HEK293 (cell line): ENCODE measurements around the gene FAM131B.

Experiments
- CTCF ChIA-PET: fragments of 350-600 bp; formaldehyde crosslinking; extraction: SDS; loops from one replicate; lab custom pipeline; 2021; ENCODE audit warnings: antibody characterized with exemption; lab: Yijun Ruan, JAX
- POLR2A ChIA-PET: fragments of 300-600 bp; formaldehyde crosslinking; extraction: SDS; loops from one replicate; lab custom pipeline; 2020; ENCODE audit warnings: antibody characterized with exemption, inconsistent platforms; lab: Yijun Ruan, JAX
- H3K27ac ChIP-seq: fragments of 200-500 bp; sonication (Bioruptor generic); 2 replicates; pipeline ENCODE4 v1.5.1; 2014; ENCODE audit warnings: low read depth, low read length, control low read depth, inconsistent platforms; ENCODE audit errors: extremely low read depth
- H3K36me3 ChIP-seq, 2 experiments: fragments of 200-500 bp in 1 of 2; sonication (Bioruptor generic) in 1 of 2; 1 replicate in 1 of 2; 2 replicates in 1 of 2; pipeline ENCODE4 v1.5.1; 2014 to 2017; ENCODE audit warnings: inconsistent platforms in 2 of 2, low read length in 2 of 2; ENCODE audit not compliant: control insufficient read depth in 2 of 2, insufficient read depth in 1 of 2
- H3K4me1 ChIP-seq: fragments of 200-500 bp; sonication (Bioruptor generic); 2 replicates; pipeline ENCODE4 v1.5.1; 2014; ENCODE audit warnings: mild to moderate bottlenecking, low read length, inconsistent platforms; ENCODE audit not compliant: control insufficient read depth, insufficient read depth
- H3K4me3 ChIP-seq: 2 replicates; pipeline ENCODE4 v1.5.1; 2011; ENCODE audit warnings: low read depth, mild to moderate bottlenecking, control low read depth, low read length, moderate library complexity
- H3K9me3 ChIP-seq: fragments of 200-500 bp; sonication (Bioruptor generic); 2 replicates; pipeline ENCODE4 v1.5.1; 2014; ENCODE audit warnings: low read depth, low read length, inconsistent platforms; ENCODE audit not compliant: control insufficient read depth, insufficient read depth
- GLI4 ChIP-seq: fragments of 450-650 bp; formaldehyde crosslinking; IDR thresholded peaks from 2 replicates; pipeline ENCODE4 v1.5.1; 2016; ENCODE audit warnings: missing biosample characterization, missing genetic modification characterization
- SCRT2 ChIP-seq: fragments of 450-650 bp; formaldehyde crosslinking; IDR thresholded peaks from 2 replicates; pipeline ENCODE4 v1.5.1; 2016; ENCODE audit warnings: missing biosample characterization, missing genetic modification characterization
- ZBTB1 ChIP-seq: fragments of 450-650 bp; formaldehyde crosslinking; IDR thresholded peaks from 2 replicates; pipeline ENCODE4 v1.5.1; 2016; ENCODE audit warnings: missing biosample characterization, missing genetic modification characterization
- ZIC2 ChIP-seq: fragments of 450-650 bp; formaldehyde crosslinking; IDR thresholded peaks from 2 replicates; pipeline ENCODE4 v1.5.1; 2016; ENCODE audit warnings: missing biosample characterization, missing genetic modification characterization
- ZNF19 ChIP-seq: fragments of 450-650 bp; formaldehyde crosslinking; IDR thresholded peaks from 2 replicates; pipeline ENCODE4; 2016; ENCODE audit warnings: missing biosample characterization, missing genetic modification characterization, low read depth
- ZNF423 ChIP-seq: fragments of 450-650 bp; formaldehyde crosslinking; IDR thresholded peaks from 2 replicates; pipeline ENCODE4 v1.5.1; 2016; ENCODE audit warnings: missing biosample characterization, missing genetic modification characterization
- ZNF473 ChIP-seq: fragments of 450-650 bp; formaldehyde crosslinking; IDR thresholded peaks from 2 replicates; pipeline ENCODE4 v1.5.1; 2017; ENCODE audit warnings: missing biosample characterization, missing genetic modification characterization
- ZNF510 ChIP-seq: fragments of 450-650 bp; formaldehyde crosslinking; IDR thresholded peaks from 2 replicates; pipeline ENCODE4 v1.5.1; 2018; ENCODE audit warnings: mild to moderate bottlenecking, missing genetic modification characterization, missing biosample characterization; ENCODE audit not compliant: insufficient replicate concordance
- ZNF529 ChIP-seq: fragments of 450-650 bp; formaldehyde crosslinking; IDR thresholded peaks from 2 replicates; pipeline ENCODE4 v1.5.1; 2017; ENCODE audit warnings: missing genetic modification characterization, missing biosample characterization; ENCODE audit not compliant: insufficient replicate concordance
- ZNF555 ChIP-seq: fragments of 450-650 bp; formaldehyde crosslinking; conservative IDR thresholded peaks from 2 replicates; pipeline ENCODE4 v1.5.1; 2017; ENCODE audit warnings: missing biosample characterization, mild to moderate bottlenecking, missing genetic modification characterization, inconsistent platforms
- ZNF623 ChIP-seq: fragments of 450-650 bp; formaldehyde crosslinking; IDR thresholded peaks from 2 replicates; pipeline ENCODE4 v1.5.1; 2016; ENCODE audit warnings: missing biosample characterization, missing genetic modification characterization
- ZNF747 ChIP-seq: fragments of 450-650 bp; formaldehyde crosslinking; IDR thresholded peaks from 2 replicates; pipeline ENCODE4 v1.5.1; 2016; ENCODE audit warnings: missing biosample characterization, missing genetic modification characterization
- TF ChIP-seq, protein P1 (sequence below): fragments of 450-650 bp; formaldehyde crosslinking; IDR thresholded peaks from 2 replicates; pipeline ENCODE4 v1.5.1; 2016; ENCODE audit warnings: missing biosample characterization, missing genetic modification characterization
- TF ChIP-seq, protein P2 (sequence below): fragments of 450-650 bp; formaldehyde crosslinking; IDR thresholded peaks from 2 replicates; pipeline ENCODE4 v1.5.1; 2016; ENCODE audit warnings: missing biosample characterization, missing genetic modification characterization
- TF ChIP-seq, protein P3 (sequence below): fragments of 450-650 bp; formaldehyde crosslinking; optimal IDR thresholded peaks from 2 replicates; pipeline ENCODE3; 2016; ENCODE audit warnings: missing biosample characterization, mild to moderate bottlenecking, missing genetic modification characterization

FAM131B gene

DNA sequence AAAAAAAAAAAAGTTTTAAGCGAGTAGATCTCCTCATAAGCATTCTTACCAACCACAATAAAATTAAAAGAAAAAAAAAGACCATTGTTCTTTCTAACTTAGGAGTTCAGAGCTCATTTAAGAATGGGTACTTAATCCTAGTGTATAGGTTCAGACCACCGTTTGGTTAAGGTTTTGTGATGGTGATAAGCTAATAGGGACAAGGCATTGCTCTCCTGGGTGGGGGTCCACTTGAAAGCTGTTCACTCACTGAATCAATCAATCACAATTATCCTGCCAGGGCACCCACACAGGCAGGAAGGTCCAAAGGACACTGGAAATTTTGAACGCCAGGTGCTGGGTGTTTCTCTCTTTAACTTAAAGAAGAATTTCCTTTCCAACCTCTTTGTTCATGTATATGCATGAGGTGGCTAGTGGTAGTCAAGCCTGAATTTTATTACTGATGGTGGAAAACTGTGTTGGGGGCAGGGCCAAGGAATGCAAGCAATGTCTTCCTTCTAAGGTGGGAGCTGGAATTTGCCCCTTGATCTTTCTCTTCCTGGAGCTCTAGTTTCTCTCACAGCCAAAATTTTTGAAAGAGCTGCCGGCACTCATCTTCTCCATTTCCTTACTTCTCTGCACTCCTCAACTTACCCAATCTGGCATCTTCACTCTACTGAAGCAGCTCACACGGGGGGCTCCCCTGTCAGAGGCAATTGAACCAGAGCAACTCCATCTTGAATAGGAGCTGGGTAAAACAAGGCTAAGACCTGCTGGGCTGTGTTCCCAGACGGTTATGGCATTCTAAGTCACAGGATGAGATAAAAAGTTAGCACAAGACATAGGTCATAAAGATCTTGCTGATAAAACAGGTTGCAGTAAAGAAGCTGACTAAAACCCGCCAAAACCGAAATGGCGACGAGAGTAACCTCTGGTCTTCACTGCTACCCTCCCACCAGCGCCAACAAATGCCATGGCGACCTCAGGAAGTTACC lies 7.5 kb upstream of the FAM131B start:
- no peak overlapping the region for H3K27ac ChIP-seq
- TF ChIP-seq SCRT2 (tag by site-specific recombination), result no peak

DNA sequence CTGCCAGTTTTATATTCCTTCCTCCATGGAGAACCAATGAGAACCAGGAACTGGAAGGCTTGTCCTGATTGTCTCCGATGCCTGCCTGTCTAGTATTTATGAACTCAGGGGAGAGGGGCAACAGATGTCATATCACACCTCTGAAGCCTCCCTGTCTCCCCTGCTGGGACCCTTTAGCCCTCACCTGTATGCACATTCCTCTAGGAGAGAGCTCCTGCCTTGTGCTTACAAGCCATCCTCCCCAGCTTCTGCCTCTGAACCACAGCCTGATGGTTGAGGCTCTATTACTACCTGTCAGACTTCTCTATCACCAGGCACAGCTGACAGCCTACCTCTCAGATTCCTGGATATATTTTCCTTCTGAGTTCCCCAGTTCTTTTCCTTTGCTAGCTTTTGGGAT lies 5.9 kb upstream of the FAM131B start:
- no peak overlapping the region for H3K27ac ChIP-seq
- H3K9me3 ChIP-seq, result no peaks in the 10 kb centered on the region
- no peaks in the 10 kb centered on the region for H3K36me3 ChIP-seq
- no peak overlapping the region for H3K4me3 ChIP-seq
- CTCF ChIA-PET, result interaction anchor here (1.5 to 4.8 kb wide), 3 partner anchors 11 to 63 kb away, joined by 4 to 43 read pairs (median 7); no protein-coding TSS in a partner anchor
- no peaks in the 10 kb centered on the region for H3K4me1 ChIP-seq
- no peak for TF ChIP-seq GLI4 (tag by site-specific recombination)
- TF ChIP-seq, all 188 proteins: peak for 0
- POLR2A ChIA-PET, result no interaction called here

More for the DNA sequence above, 7.5 kb upstream of the FAM131B start:
- H3K4me1 ChIP-seq, result no peaks in the 10 kb centered on the region
- ChIA-PET CTCF (interaction anchor here (0.6 to 4.8 kb wide), 5 partner anchors 10 to 835 kb away, joined by 3 to 43 read pairs (median 4); no protein-coding TSS in a partner anchor), POLR2A (interaction anchor here (2.9 kb wide), 1 partner anchor 10 kb away, joined by 13 read pairs; no protein-coding TSS in a partner anchor)
- no peak overlapping the region for H3K4me3 ChIP-seq
- no peaks in the 10 kb centered on the region for H3K36me3 ChIP-seq
- H3K9me3 ChIP-seq, result no peaks in the 10 kb centered on the region

DNA sequence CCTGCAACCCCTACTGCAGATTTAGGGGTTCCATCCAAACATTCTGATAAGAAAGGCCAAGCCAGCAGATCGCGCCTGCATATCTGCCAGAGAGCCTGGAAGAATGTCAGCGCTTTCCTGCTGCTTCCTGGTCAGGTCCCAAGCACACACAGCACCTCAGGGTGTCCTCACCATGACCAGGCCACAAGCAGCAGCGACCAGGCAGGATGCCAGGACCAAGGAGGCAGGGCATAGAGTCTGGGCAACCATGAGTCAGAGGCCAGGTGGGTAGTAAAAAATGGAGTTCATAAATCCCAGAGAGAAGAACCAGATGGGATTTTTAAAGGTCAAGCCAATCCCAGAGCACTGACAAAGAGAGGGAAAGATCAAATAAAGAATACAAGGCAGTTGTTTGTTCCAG lies 5.5 kb upstream of the FAM131B start:
- H3K4me3 ChIP-seq, result no peak overlapping the region
- POLR2A ChIA-PET, result no interaction called here
- peak; percentile 79 for TF ChIP-seq ZIC2
- TF ChIP-seq ZNF19 (tag by site-specific recombination), result no peak

DNA sequence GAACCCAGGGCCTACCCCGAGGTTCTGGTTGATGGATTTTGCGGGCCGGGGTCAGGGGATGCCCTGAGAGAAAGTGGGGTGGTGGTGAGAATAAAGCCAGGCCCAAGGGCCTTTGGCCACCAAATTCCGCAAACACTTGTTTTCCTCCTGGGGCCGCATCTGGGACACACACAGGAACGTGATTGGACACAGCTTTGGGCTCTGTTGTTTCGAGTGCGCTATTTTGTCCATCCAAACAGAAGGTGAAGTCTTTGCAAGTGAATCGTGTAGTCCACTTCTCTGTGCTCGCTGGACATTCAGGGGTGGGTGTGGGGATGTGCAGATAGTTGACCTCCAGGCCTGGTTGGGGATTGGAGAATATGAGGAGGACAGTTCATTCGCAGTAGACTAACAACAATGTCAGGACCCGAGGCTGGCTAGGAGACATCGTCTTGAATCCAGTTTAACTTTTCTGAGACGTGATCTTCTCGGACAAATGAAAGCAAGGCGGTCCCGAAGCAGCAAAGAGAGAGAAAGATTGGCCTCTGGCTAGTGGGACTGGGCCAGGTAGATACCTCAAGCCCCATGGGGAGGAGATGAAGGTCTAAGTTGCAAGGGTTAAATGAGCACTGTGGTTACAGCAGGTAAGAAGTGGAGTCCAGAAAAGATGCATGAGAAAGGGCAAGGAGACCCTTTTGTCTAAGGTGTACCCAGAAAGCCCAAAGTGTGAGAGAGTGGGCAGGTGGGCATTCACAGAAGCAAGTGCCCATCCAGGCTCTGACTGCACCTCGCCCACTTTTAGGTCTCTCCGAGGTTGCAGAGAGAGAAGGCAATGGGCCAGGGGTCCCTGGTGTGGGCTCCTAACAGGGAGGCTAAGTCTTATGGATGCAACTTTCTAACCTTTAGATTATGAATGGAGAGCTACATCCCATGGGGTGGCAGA lies 764 bp upstream of the FAM131B start:
- Histone ChIP-seq H3K9me3 (no peaks in the 10 kb centered on the region), H3K4me3 (peak overlapping the region; percentile 5)
- CTCF ChIA-PET, result interaction anchor here (2.5 kb wide), 1 partner anchor 17 kb away, joined by 8 read pairs; no protein-coding TSS in a partner anchor

More for the DNA sequence above, 5.5 kb upstream of the FAM131B start:
- Histone ChIP-seq H3K4me1 (no peaks in the 10 kb centered on the region), H3K27ac (no peak overlapping the region), H3K36me3 (no peaks in the 10 kb centered on the region), H3K9me3 (no peaks in the 10 kb centered on the region)
- CTCF ChIA-PET, result interaction anchor here (1.5 to 4.8 kb wide), 2 partner anchors 12 to 63 kb away, joined by 7 to 43 read pairs; no protein-coding TSS in a partner anchor

More for the DNA sequence above, 764 bp upstream of the FAM131B start:
- POLR2A ChIA-PET, result no interaction called here
- peaks cover 0 to 5% of the 10 kb centered on the region in 2 experiments; a peak in 1 of 3 replicates for H3K36me3 ChIP-seq
- no peak overlapping the region for H3K27ac ChIP-seq
- TF ChIP-seq ZNF473 (tag by site-specific recombination) (no peak), ZNF510 (tag by site-specific recombination) (no peak), ZNF555 (no peak), ZBTB1 (tag by site-specific recombination) (no peak), ZNF423 (tag by site-specific recombination) (no peak), ZNF529 (tag by site-specific recombination) (no peak), ZNF623 (tag by site-specific recombination) (no peak), ZNF747 (tag by site-specific recombination) (no peak)
- TF ChIP-seq, protein P1, sequence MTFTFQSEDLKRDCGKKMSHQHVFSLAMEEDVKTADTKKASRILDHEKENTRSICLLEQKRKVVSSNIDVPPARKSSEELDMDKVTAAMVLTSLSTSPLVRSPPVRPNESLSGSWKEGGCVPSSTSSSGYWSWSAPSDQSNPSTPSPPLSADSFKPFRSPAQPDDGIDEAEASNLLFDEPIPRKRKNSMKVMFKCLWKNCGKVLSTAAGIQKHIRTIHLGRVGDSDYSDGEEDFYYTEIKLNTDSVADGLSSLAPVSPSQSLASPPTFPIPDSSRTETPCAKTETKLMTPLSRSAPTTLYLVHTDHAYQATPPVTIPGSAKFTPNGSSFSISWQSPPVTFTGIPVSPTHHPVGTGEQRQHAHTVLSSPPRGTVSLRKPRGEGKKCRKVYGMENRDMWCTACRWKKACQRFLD (tag by site-specific recombination), result no peak
- TF ChIP-seq, protein P2, sequence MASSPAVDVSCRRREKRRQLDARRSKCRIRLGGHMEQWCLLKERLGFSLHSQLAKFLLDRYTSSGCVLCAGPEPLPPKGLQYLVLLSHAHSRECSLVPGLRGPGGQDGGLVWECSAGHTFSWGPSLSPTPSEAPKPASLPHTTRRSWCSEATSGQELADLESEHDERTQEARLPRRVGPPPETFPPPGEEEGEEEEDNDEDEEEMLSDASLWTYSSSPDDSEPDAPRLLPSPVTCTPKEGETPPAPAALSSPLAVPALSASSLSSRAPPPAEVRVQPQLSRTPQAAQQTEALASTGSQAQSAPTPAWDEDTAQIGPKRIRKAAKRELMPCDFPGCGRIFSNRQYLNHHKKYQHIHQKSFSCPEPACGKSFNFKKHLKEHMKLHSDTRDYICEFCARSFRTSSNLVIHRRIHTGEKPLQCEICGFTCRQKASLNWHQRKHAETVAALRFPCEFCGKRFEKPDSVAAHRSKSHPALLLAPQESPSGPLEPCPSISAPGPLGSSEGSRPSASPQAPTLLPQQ, result no peak
- TF ChIP-seq, protein P3, sequence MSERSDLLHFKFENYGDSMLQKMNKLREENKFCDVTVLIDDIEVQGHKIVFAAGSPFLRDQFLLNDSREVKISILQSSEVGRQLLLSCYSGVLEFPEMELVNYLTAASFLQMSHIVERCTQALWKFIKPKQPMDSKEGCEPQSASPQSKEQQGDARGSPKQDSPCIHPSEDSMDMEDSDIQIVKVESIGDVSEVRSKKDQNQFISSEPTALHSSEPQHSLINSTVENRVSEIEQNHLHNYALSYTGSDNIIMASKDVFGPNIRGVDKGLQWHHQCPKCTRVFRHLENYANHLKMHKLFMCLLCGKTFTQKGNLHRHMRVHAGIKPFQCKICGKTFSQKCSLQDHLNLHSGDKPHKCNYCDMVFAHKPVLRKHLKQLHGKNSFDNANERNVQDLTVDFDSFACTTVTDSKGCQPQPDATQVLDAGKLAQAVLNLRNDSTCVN (tag by site-specific recombination), result no peak
- TF ChIP-seq, all 188 proteins: peak for 0
- H3K4me1 ChIP-seq, result no peaks in the 10 kb centered on the region
